ENCODE measurements around the gene CCL3.

DNA sequence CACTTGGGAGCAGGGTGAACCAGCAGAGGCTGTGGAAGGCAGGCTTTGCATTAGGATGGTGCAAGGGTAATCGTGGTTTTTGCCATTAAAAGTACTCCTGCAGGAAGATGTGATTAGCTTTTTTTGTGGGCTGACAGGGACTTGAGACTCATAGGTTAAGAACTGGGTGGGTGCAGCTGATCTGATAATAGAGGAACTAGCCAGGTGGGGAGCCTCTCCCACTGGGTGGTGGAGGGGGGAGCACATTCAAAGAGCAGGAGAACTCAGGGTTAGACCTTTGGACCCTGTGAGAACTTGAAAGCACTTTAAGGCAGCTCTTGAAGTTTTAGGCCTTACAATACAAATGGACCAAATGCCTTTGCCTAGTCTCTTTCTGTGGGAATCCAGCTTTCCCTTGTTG lies 46.1 kb upstream of the CCL3 start:
- TF ChIP-seq POLR2AphosphoS5 (IDR thresholded peaks at IDR 0.05; ENCODE audit: low read depth, low read length) (no peak), POLR2A (IDR thresholded peaks at IDR 0.05; ENCODE audit: low read depth, low read length) (no peak), SPI1 (IDR thresholded peaks at IDR 0.05; ENCODE audit: low read depth, low read length) (no peak), TAF1 (IDR thresholded peaks at IDR 0.05; ENCODE audit: low read depth, low read length) (no peak)

Measured in GM12891 (cell line).